Stimulated activated CD8-positive, alpha-beta memory T cell treated with anti-CD3 and anti-CD28 coated beads, Interleukin-2, amount 100 ng/mL, for 48 hours (primary cell): ENCODE results near the gene CLSTN1.
"Not testable (repeated sequence)": the region's sequence is repeated elsewhere in the genome, so short reads cannot be mapped to it uniquely, and the experiment has no call there.

Experiments
- DNase-seq, 2 donors: peaks; one replicate each; pipeline ENCODE4 v3.0.0-alpha.2; 2020; ENCODE audit warnings: low read depth in 2 of 2

The CLSTN1 gene

GRCh38 chr1:9714257-9714718, 109.5 kb downstream of the CLSTN1 start:
- DNase-seq = no peak

- DNase-seq = not testable (repeated sequence)
Observed at GRCh38 chr1:9712767-9713166, 111.0 kb downstream of the CLSTN1 start.

- DNase-seq = no peak
Observed at GRCh38 chr1:9711466-9712020, 112.2 kb downstream of the CLSTN1 start.

DNA sequence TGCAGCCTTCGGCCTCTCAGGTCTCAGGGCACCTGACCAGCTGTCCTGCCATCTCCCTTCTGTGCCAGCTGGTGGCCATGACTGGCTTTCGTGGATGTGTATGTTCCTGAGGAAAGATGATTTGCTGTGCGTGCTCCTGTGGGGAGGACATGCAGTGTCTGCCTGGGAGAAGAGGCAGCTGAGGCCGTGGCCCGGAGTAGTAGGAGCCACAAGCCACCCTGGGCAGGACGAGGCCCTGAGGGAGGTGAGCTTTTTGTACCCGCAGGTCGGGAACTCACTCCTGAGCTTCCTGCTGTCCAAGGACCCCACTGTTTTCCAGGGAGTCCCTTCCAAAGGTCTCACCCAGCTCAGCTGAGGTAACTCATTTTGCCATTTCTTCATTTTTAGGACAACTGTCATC, 113.7 kb downstream of the CLSTN1 start:
- no peak for DNase-seq

- DNase-seq = no peak
Observed at GRCh38 chr1:9706178-9706577, 117.6 kb downstream of the CLSTN1 start.

DNA sequence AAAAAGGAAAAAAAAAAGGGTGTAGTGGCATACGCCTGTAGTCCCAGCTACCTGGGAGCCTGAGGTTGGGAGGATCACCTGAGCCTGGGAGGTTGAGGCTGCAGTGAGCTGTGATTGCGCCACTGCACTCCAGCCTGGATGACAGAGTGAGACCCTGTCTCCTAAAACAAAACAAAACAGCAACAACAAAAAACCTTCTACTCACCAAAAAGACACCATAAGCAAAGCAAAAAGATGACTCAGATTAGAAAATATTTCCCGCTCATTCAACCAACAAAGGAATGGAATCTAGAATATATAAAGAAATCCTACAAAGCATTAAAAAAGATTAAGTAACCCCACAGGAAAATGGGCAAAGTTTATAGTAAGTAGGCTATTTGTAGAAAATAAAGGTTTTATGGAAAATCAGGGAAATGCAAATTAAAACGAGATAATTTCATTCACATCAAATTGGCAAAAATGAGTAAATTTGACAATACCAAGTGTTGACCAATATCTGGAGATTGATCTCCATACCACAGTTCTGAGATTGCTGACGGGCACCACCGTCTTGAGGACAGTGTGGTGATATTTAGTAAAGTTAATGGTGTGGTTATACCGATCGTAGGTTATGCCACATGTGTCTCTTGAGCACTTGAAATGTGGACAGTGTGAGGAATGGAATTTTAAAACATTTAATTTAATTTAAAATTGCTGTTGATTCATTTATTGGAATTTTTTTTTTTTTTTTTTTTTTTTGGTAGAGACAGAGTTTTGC, 118.2 kb downstream of the CLSTN1 start:
- DNase-seq = no peak

DNA sequence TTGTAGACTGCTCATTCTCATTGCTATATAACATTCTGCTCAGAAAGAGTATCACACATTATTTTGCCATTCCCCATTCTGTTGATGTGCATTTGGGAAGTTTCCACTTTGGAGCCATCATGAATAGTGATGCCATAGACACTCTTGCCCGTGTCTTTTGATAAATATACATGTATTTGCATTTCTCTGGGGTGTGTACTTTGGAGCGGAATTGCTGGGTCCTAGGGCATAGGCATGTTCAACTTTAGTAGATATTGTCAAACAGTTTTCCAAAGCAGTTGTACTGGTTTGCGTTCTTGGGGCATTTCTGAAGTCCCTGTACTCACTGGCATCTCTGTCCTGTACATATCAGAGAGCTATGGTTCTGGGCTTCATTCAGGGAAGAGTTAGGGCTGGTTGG, 120.1 kb downstream of the CLSTN1 start:
- no peak for DNase-seq

- DNase-seq = no peak
Observed at GRCh38 chr1:9703165-9703509, 120.6 kb downstream of the CLSTN1 start.

- no peak for DNase-seq
Observed at GRCh38 chr1:9701665-9702064, 122.1 kb downstream of the CLSTN1 start.

- no peak for DNase-seq
Observed at GRCh38 chr1:9700340-9700739, 123.4 kb downstream of the CLSTN1 start.

GRCh38 chr1:9699361-9699760, 124.4 kb downstream of the CLSTN1 start:
- no peak for DNase-seq

- DNase-seq = no peak
Observed at GRCh38 chr1:9696793-9697192, 127.0 kb downstream of the CLSTN1 start.

DNA sequence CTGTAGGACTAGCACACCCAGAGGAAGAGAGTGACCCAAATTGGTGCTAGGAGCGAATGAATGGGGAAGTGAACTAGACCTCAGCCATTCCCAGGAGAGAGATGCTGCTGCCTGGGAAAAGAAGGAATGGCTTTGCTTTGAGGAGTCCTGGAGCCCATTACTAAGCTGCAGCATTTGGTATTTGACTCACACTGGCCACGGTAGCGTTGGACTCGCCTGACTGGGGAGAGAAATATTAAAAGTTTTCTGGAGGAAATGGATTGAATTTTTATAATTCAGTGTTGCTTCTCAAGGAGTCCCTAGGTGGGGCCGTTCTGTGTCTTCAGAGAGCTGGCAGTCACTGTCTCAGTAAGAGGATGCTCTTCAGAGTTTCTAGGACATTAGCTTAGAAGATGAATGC, 132.1 kb downstream of the CLSTN1 start:
- DNase-seq = no peak

DNA sequence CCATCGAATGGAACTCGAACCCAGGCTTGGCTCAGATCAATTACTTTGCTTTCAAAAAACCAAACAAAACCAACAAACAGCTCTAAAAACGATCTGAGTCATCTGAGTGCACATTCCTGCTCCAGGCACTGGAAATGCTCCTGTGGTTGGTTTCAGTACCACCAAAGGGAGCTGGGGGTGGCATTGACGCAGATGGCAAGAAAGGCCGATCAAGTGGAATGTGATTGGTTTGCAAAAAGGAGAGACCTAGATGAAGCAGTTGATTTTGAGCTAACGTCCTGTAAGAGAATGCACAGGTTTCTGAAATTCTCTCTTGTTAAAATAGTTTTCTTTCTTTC, 132.7 kb downstream of the CLSTN1 start:
- no peak for DNase-seq

DNA sequence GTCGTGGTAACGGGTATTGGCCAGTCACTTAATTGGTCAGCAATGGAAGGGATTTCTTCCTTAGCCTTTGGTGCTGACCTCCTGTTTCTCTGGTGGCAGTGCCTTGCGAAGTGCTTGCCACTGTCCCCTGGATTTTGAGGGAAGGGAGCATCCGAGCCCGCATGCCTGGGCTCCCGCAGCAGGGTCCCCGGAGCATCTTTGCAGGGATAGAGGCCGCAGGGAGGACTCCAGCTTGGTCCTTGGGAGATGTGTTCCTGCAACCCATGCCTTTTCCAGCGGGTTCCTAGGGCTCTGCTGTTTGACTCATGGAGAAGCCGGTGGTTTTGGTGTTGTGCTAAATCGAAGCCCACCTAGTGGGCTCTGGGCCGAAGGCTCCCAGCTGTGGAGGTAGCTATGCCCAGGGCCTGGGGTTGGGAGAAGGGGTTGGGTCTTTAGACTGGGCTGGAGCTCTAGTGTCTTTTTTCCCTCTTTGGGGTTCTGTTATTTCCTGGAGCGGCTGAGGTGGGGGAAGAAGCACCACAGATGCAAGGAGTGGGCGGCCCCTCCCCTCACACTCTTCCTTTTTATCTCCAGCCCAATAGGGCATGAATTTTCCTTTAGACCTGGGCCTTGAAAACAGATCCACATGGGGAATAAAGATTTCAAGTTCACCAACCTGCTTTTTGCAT, 133.2 kb downstream of the CLSTN1 start:
- no peak for DNase-seq

DNA sequence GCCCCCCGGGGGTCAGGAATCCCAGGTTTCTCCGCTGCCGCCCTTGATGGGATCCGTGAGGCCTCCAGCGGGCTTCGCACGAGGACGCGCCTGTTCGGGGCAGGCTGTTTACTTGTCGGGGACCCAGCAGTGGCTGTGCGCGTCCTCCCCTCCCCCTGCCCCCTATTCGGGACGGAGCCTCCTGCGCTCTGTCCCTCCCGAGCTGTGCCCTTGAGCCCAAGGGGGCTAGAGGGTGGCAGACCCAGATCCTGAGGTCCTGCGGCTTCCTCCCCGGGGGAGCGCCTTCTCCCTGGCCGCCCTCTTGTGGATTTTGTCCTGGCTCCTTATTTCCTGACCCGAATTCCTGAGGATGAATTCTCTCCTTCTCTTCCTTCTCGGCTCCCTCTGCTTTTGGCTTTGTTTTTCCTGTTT, 133.8 kb downstream of the CLSTN1 start:
- no peak for DNase-seq

GRCh38 chr1:9689011-9689706, 134.6 kb downstream of the CLSTN1 start:
- peak; percentile 79 to 91 for DNase-seq

GRCh38 chr1:9688599-9688998, 135.2 kb downstream of the CLSTN1 start:
- no peak for DNase-seq

DNA sequence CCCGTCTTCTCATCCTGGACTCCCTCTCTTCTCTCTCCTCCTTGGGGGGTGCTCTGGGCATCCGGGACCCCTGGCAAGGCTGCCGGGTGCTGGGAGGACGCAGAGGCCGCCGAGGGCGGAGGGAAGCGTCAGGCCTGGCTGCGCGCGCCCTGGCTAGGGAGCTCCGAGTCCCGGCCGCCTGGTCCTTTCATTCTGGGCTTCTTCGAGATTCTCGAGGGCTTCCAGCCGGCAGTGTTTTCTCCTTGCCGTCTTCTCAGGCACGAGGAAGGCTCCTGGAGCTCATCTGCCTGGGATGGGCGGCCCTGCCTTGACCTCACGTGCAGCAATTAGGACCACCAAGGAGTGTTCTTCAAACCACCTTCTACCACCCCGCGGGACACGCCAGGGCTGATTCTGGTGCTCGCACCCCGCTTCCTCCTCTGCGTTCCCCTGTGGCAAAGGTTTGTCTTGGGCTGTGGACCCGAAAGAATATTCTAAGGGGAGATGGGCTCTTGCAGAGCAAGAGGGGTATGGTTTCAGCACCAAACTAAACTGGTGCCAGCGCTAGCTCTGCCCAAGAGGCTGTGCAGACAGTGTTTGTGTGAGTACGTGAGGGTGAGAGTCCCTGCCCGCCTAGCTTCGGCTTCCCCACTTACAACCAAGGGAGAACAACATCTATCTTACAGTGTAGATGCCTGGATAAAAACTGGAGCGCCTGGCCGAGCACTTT, 135.7 kb downstream of the CLSTN1 start:
- no peak for DNase-seq

DNA sequence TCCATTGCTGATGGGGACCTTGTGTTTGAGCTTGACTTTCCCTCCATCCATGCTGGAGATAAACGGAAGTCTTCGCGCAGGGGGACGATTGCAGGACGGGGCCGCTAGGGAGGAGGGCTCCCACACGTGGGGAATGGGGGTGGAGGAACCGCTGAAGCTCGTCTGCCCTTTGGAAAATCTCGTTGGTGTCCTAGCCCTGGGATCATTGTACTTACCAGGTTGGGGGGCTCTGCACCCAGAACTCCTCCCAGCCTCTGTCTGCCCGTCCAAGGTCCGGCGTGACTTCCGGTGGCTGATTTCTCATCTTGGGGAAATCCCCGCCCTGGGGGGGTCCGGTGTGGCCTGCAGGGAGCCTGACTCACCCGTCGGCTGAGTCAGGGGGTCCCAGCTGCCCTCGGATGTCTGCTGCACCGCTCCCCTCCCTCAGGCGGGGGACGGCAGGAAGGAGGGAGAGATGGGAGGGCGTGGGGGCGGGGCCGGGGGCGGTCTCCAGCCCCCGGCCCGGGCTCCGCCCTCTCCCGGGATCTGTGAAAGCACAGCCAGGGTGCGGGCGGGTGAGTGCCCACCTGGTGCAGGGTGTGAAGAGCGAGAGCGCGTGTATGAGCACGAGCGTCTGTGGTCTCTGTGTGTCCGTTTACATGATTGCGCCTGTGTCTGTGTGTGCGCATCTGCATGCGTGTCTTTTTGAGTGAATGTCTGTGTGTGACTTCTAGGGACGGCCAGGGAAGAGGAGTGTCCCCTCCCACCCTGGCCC, 136.5 kb downstream of the CLSTN1 start:
- peak; percentile 67 to 79 for DNase-seq

- DNase-seq = no peak
Observed at GRCh38 chr1:9684801-9685200, 139.0 kb downstream of the CLSTN1 start.
